Mucosa of descending colon (tissue), 3 donors: Measurements from ENCODE around the gene POPDC3. TPM values are rescaled to one million over a fixed set of nuclear protein-coding genes. Genes with fewer than 3 reads are reported as not detected.

ENCODE experiments used
- ATAC-seq: fragments of 200-7000 bp; cut with Tn5 transposase; one replicate; pipeline ENCODE4 v1.9.1; 2020; ENCODE audit warnings: mild to moderate bottlenecking, moderate library complexity
- DNase-seq, 3 donors: peaks; one replicate each; pipeline ENCODE4 v3.0.0-alpha.2; 2020
- H3K36me3 ChIP-seq: fragments of 200-600 bp; one replicate; pipeline ENCODE4 v1.8.0; 2021; ENCODE audit warnings: low read depth, mild to moderate bottlenecking
- H3K4me1 ChIP-seq: fragments of 200-600 bp; one replicate; pipeline ENCODE4 v1.8.0; 2021; ENCODE audit warnings: low read depth, mild to moderate bottlenecking
- H3K4me3 ChIP-seq: fragments of 200-600 bp; one replicate; pipeline ENCODE4 v1.8.0; 2021; ENCODE audit warnings: mild to moderate bottlenecking
- H3K9me3 ChIP-seq: fragments of 200-600 bp; one replicate; pipeline ENCODE4 v1.8.0; 2021; ENCODE audit warnings: mild to moderate bottlenecking
- intact Hi-C, 2 donors: fragments of 100-400 bp; cut with DNase I in 1 of 2; cut with micrococcal nuclease in 1 of 2; formaldehyde crosslinking; loops; one replicate each; pipeline versions ENCODE4 v1.11.0 to v1.11.1; 2022; cut with DNase I, micrococcal nuclease
- total RNA-seq, 3 donors: library from RNA; stranded (reverse); fragmentation: NEBNext Ultra II Directional in 2 of 3; extraction: Animal tissue kit (Norgen Biotek cat#: 25700) in 2 of 3; gene quantifications; one replicate each; pipeline versions ENCODE4 v1.2.1 to v1.2.4, GENCODE V29; 2021 to 2023
- TF ChIP-seq, protein P1 (sequence below): fragments of 200-600 bp; IDR thresholded peaks from one replicate; pipeline ENCODE4 v1.8.0; 2022; ENCODE audit warnings: antibody characterized with exemption, mild to moderate bottlenecking
- donor health status: DM: no; HTN: no; CAD: no; lungs with moderate emphysema.
- donor health status: DM: no; HTN: no; CAD: no.
- donor health status: DM: no; HTN: yes; CAD: no.

The POPDC3 gene
- total RNA-seq, 3 donors from 2014 or later, result 0.73 TPM; not detected in 2

DNA sequence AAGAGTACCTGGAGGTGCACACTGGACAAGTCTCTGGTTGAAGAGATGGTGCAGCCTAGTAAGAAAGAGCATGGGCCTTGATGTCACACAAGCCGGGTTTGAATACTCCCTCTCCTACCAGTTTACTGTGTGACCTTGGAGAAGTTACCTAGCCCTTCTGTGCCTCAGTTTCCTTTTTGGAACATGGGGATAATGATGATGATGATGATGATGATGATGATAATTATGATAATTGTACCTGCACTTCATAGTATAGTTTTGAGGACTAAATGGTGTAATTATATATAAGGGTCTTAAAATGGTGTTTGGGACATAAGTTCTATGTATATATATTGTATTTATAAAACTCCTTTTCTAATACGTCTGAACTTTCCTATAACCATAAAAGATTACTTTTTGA, 41.7 kb downstream of the POPDC3 start:
- Histone ChIP-seq H3K9me3 (no peaks in the 10 kb centered on the region), H3K4me3 (no peak overlapping the region)
- ATAC-seq, result no peak

DNA sequence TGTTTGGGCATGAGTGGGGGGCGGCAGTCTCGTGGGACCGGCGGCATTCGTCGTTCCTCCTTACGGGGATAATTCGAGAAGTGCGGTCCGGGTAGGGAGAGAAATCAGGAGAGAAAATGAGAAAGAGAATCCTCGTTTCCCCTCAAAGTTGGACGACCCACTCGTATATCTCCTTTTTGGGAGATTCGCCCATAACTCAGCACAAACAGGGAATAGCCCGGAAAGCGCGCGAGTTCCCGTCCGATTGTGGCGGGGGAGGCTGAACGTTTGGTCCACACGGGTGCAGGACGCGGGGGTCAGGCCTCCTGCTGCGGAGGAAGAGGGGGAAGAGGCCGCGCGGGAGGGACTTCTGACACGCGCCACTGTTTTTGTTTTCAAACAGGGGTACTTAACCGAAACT, 42.4 kb downstream of the POPDC3 start:
- H3K9me3 ChIP-seq, result no peaks in the 10 kb centered on the region
- intact Hi-C loops, result no loop called here
- DNase-seq, result peak in 2 of 3 donors; percentile 3 to 32

More for the DNA sequence above, 41.7 kb downstream of the POPDC3 start:
- TF ChIP-seq, protein P1, sequence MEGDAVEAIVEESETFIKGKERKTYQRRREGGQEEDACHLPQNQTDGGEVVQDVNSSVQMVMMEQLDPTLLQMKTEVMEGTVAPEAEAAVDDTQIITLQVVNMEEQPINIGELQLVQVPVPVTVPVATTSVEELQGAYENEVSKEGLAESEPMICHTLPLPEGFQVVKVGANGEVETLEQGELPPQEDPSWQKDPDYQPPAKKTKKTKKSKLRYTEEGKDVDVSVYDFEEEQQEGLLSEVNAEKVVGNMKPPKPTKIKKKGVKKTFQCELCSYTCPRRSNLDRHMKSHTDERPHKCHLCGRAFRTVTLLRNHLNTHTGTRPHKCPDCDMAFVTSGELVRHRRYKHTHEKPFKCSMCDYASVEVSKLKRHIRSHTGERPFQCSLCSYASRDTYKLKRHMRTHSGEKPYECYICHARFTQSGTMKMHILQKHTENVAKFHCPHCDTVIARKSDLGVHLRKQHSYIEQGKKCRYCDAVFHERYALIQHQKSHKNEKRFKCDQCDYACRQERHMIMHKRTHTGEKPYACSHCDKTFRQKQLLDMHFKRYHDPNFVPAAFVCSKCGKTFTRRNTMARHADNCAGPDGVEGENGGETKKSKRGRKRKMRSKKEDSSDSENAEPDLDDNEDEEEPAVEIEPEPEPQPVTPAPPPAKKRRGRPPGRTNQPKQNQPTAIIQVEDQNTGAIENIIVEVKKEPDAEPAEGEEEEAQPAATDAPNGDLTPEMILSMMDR, result no peak
- intact Hi-C loops, result no loop called here
- Histone ChIP-seq H3K36me3 (no peaks in the 10 kb centered on the region), H3K4me1 (no peaks in the 10 kb centered on the region)
- DNase-seq, result no peak

GRCh38 chr6:105136431-105137350, 43.1 kb downstream of the POPDC3 start:
- intact Hi-C loops, result no loop called here
- Histone ChIP-seq H3K9me3 (no peaks in the 10 kb centered on the region), H3K4me1 (no peaks in the 10 kb centered on the region), H3K36me3 (no peaks in the 10 kb centered on the region), H3K4me3 (peak overlapping the region; percentile 15)
- TF ChIP-seq, protein P1, result no peak
- ATAC-seq (peak; percentile 78), DNase-seq (peak; percentile 55 to 70 (median 56))

More for the DNA sequence above, 42.4 kb downstream of the POPDC3 start:
- H3K4me3 ChIP-seq, result peak overlapping the region; percentile 15
- no peaks in the 10 kb centered on the region for H3K36me3 ChIP-seq
- TF ChIP-seq, protein P1, result no peak
- no peak for ATAC-seq
- no peaks in the 10 kb centered on the region for H3K4me1 ChIP-seq

DNA sequence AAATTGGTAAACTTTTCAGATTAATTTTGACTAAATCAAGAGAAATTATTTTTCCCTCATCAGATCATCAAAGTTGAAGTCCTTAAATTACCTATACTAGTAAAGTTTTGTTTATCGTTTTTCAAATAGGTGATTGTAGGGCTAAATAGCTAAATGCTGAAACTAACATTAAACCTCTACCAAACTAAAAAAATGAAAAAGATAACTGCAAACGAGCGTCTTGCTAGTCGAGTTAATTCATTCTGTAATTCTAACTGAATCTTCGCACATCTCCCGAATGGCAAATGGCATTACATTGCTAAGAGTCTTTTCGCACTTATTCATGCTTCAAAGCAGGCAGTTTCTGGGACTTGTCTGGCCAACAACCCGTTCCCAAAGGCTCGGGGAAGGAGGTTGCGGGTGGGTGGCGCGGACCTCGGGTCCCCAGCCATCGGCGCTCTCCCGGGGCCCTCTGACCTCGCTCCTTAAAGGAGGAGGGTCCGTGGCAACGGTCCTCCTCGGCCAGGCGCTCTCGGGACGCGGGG, 43.8 kb downstream of the POPDC3 start:
- Histone ChIP-seq H3K9me3 (no peaks in the 10 kb centered on the region), H3K4me1 (no peaks in the 10 kb centered on the region), H3K36me3 (no peaks in the 10 kb centered on the region), H3K4me3 (peak overlapping the region; percentile 15)
- intact Hi-C loops, result no loop called here
- TF ChIP-seq, protein P1, result no peak
- ATAC-seq (peak; percentile 18), DNase-seq (peak in 1 of 3 donors; percentile 17)

DNA sequence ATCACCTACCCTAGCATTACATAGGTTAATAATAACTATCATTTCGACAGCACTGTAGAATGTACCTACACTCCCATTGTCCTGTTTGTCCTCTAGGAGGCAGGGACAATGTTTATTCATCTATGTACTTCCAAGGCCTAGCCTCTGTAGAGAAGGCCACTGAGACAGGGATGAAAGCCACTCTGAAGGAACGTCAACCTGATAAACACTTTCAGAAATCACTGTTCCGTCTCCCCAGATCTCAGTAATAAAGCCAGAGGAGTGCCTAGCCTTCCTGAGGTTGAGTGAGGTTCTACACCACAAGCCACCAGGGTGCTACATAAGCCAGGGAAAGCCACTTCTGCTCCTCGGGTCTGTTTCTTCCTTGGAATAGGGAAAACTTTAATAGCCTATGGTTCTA, 44.8 kb downstream of the POPDC3 start:
- Histone ChIP-seq H3K9me3 (no peaks in the 10 kb centered on the region), H3K36me3 (no peaks in the 10 kb centered on the region), H3K4me3 (no peak overlapping the region), H3K4me1 (no peaks in the 10 kb centered on the region)
- TF ChIP-seq, protein P1, result no peak
- DNase-seq, result no peak
- intact Hi-C loops, result no loop called here
- ATAC-seq, result no peak
